GM18861 (cell line): Measurements from ENCODE around the gene PLA2G15.
"Not testable (repeated sequence)": the region's sequence is repeated elsewhere in the genome, so short reads cannot be mapped to it uniquely, and the experiment has no call there.

Experiments used
- ATAC-seq: cut with Tn5 transposase; IDR thresholded peaks from one replicate; pipeline ENCODE4 v1.9.1; 2021; ENCODE audit not compliant: unreplicated experiment

The PLA2G15 gene

GRCh38 chr16:68275611-68276191 is 30.5 kb downstream of the PLA2G15 start:
- ATAC-seq = peak; percentile 67

- ATAC-seq = no peak
Observed at GRCh38 chr16:68276223-68276622, 31.1 kb downstream of the PLA2G15 start.

- ATAC-seq = no peak
Observed at GRCh38 chr16:68279726-68280558, 34.8 kb downstream of the PLA2G15 start.

GRCh38 chr16:68281368-68282063 is 36.3 kb downstream of the PLA2G15 start:
- ATAC-seq = no peak

- ATAC-seq = no peak
Observed at GRCh38 chr16:68282064-68282452, 36.9 kb downstream of the PLA2G15 start.

GRCh38 chr16:68283346-68283745 is 38.2 kb downstream of the PLA2G15 start:
- ATAC-seq = no peak

GRCh38 chr16:68283801-68284598 is 38.8 kb downstream of the PLA2G15 start:
- ATAC-seq = peak; percentile 37

GRCh38 chr16:68284847-68285246 is 39.7 kb downstream of the PLA2G15 start:
- peak; percentile 37 for ATAC-seq

GRCh38 chr16:68285683-68286082 is 40.5 kb downstream of the PLA2G15 start:
- ATAC-seq = no peak

GRCh38 chr16:68286153-68287074 is 41.2 kb downstream of the PLA2G15 start:
- no peak for ATAC-seq

- no peak for ATAC-seq
Observed at GRCh38 chr16:68287276-68288251, 42.4 kb downstream of the PLA2G15 start.

- ATAC-seq = no peak
Observed at GRCh38 chr16:68288252-68288650, 43.1 kb downstream of the PLA2G15 start.

GRCh38 chr16:68288796-68289195 is 43.6 kb downstream of the PLA2G15 start:
- ATAC-seq = not testable (repeated sequence)

GRCh38 chr16:68289202-68289601 is 44.0 kb downstream of the PLA2G15 start:
- ATAC-seq = no peak

GRCh38 chr16:68289621-68290329 is 44.6 kb downstream of the PLA2G15 start:
- peak; percentile 72 for ATAC-seq

- no peak for ATAC-seq
Observed at GRCh38 chr16:68290450-68290849, 45.3 kb downstream of the PLA2G15 start.

- ATAC-seq = no peak
Observed at GRCh38 chr16:68291227-68291626, 46.1 kb downstream of the PLA2G15 start.

GRCh38 chr16:68292425-68292824 is 47.3 kb downstream of the PLA2G15 start:
- ATAC-seq = no peak
